GM23338 (cell line): ENCODE results near the gene TLCD4. TPM values are rescaled to one million over a fixed set of nuclear protein-coding genes. Genes with fewer than 3 reads are reported as not detected.

Experiments used
- ATAC-seq: fragments of 200-7000 bp; cut with Tn5 transposase; 3 replicates; pipeline ENCODE4 v1.9.1; 2020
- DNase-seq: peaks from one replicate; pipeline ENCODE4 v3.0.0-alpha.2; 2015; ENCODE audit warnings: low spot score
- H2AFZ ChIP-seq: fragments of 200-600 bp; sonication (generic); 2 replicates; pipeline ENCODE4 v1.8.0; 2016; ENCODE audit warnings: antibody characterized with exemption, mild to moderate bottlenecking, moderate library complexity
- H3F3A ChIP-seq: fragments of 200-600 bp; sonication (generic); replicated peaks from 2 replicates; pipeline ENCODE4 v1.8.0; 2017; ENCODE audit warnings: antibody characterized with exemption, mixed run types, low read depth
- H3K27ac ChIP-seq: fragments of 200-600 bp; sonication (generic); 2 replicates; pipeline ENCODE4 v1.6.1; 2016; ENCODE audit warnings: low read depth
- H3K27me3 ChIP-seq: fragments of 200-600 bp; sonication (generic); 2 replicates; pipeline ENCODE4 v1.8.0; 2016; ENCODE audit warnings: mild to moderate bottlenecking, mixed run types, moderate library complexity; ENCODE audit not compliant: insufficient read depth
- H3K36me3 ChIP-seq: fragments of 200-600 bp; sonication (generic); 2 replicates; pipeline ENCODE4 v1.8.0; 2016; ENCODE audit warnings: mild to moderate bottlenecking; ENCODE audit not compliant: insufficient read depth
- H3K4me1 ChIP-seq: fragments of 200-600 bp; sonication (generic); 2 replicates; pipeline ENCODE4 v1.8.0; 2016; ENCODE audit warnings: mild to moderate bottlenecking, moderate library complexity; ENCODE audit not compliant: insufficient read depth
- H3K4me2 ChIP-seq: fragments of 200-600 bp; sonication (generic); 2 replicates; pipeline ENCODE4 v1.7.1; 2017; ENCODE audit warnings: mixed run types
- H3K4me3 ChIP-seq: fragments of 200-600 bp; sonication (generic); 2 replicates; pipeline ENCODE4 v1.6.1; 2016; ENCODE audit warnings: mixed run types
- H3K79me2 ChIP-seq: fragments of 200-600 bp; sonication (generic); replicated peaks from 2 replicates; pipeline ENCODE4 v1.8.0; 2017; ENCODE audit warnings: mild to moderate bottlenecking; ENCODE audit not compliant: insufficient read depth
- H3K9me2 ChIP-seq: fragments of 200-600 bp; sonication (generic); 2 replicates; pipeline ENCODE4 v1.8.0; 2017; ENCODE audit not compliant: insufficient read depth
- H4K20me1 ChIP-seq: fragments of 200-600 bp; sonication (generic); replicated peaks from 2 replicates; pipeline ENCODE4 v1.8.0; 2017; ENCODE audit warnings: mild to moderate bottlenecking; ENCODE audit not compliant: insufficient read depth
- H3K27ac Mint-ChIP-seq: 2 replicates; pipeline ENCODE4 v1.8.0; 2020; ENCODE audit warnings: inconsistent platforms, mild to moderate bottlenecking, moderate library complexity, mixed read lengths
- H3K27me3 Mint-ChIP-seq: 3 replicates; pipeline ENCODE4 v1.8.0; 2022; ENCODE audit warnings: low read depth, mild to moderate bottlenecking, moderate library complexity, mixed read lengths, inconsistent platforms; ENCODE audit not compliant: insufficient read depth, poor library complexity
- H3K36me3 Mint-ChIP-seq: 3 replicates; pipeline ENCODE4 v1.8.0; 2021; ENCODE audit warnings: low read depth, mild to moderate bottlenecking, inconsistent platforms, moderate library complexity, mixed read lengths
- H3K4me1 Mint-ChIP-seq: 3 replicates; pipeline ENCODE4 v1.8.0; 2020; ENCODE audit warnings: mild to moderate bottlenecking, inconsistent platforms, mixed read lengths
- H3K4me3 Mint-ChIP-seq: 3 replicates; pipeline ENCODE4 v1.8.0; 2021; ENCODE audit warnings: moderate library complexity, mild to moderate bottlenecking, inconsistent platforms, mixed read lengths
- H3K9me3 Mint-ChIP-seq: 3 replicates; pipeline ENCODE4 v1.8.0; 2020; ENCODE audit warnings: moderate library complexity, mild to moderate bottlenecking, inconsistent platforms, mixed read lengths
- CREB1 ChIP-seq: fragments of 250-450 bp; sonication (Bioruptor Pico); IDR thresholded peaks from 2 replicates; pipeline ENCODE4 v1.5.0; 2020; ENCODE audit warnings: low read depth, mild to moderate bottlenecking, moderate library complexity
- EZH2phosphoT487 ChIP-seq: fragments of 200-600 bp; sonication (generic); IDR thresholded peaks from one replicate; pipeline ENCODE4 v1.8.1; 2018; ENCODE audit warnings: antibody characterized with exemption; ENCODE audit not compliant: unreplicated experiment
- JUNB ChIP-seq: IDR thresholded peaks from one replicate; pipeline ENCODE4 v1.6.1; 2016; ENCODE audit warnings: antibody characterized with exemption; ENCODE audit not compliant: unreplicated experiment
- NANOG ChIP-seq: IDR thresholded peaks from 2 replicates; pipeline ENCODE4 v1.6.1; 2016; ENCODE audit warnings: antibody characterized with exemption, borderline replicate concordance
- POLR2AphosphoS5 ChIP-seq: IDR thresholded peaks from 2 replicates; pipeline ENCODE4 v1.6.1; 2016; ENCODE audit warnings: antibody characterized with exemption, low read depth
- STAT1 ChIP-seq: IDR thresholded peaks from one replicate; pipeline ENCODE4 v1.6.1; 2016; ENCODE audit warnings: antibody characterized with exemption; ENCODE audit not compliant: unreplicated experiment
- ZNF114 ChIP-seq: fragments of 250-450 bp; sonication (Bioruptor Pico); IDR thresholded peaks from 2 replicates; pipeline ENCODE4 v1.5.0; 2020; ENCODE audit warnings: mild to moderate bottlenecking, moderate library complexity
- polyA plus RNA-seq: library from polyadenylated mRNA; unstranded; fragments of >200 nt; fragmentation: Nextera tagmentation; extraction: Ambion mirVana; gene quantifications from 2 replicates; pipeline ENCODE4 v1.2.1, GENCODE V29; 2016
- total RNA-seq: library from RNA; depleted of rRNA; stranded (reverse); fragments of >200 nt; shearing (Covaris generic); gene quantifications from 2 replicates; pipeline ENCODE4 v1.2.3, GENCODE V29; 2014
- TF ChIP-seq, protein P1 (sequence below): fragments of 250-450 bp; sonication (Bioruptor Pico); IDR thresholded peaks from 2 replicates; pipeline ENCODE4 v1.5.0; 2020; ENCODE audit warnings: mild to moderate bottlenecking, moderate library complexity
- TF ChIP-seq, protein P2 (sequence below): IDR thresholded peaks from 2 replicates; pipeline ENCODE4 v1.6.1; 2016; ENCODE audit warnings: antibody characterized with exemption
- TF ChIP-seq, protein P3 (sequence below), 2 experiments: fragments of 200-600 bp in 1 of 2; sonication (generic) in 1 of 2; conservative IDR thresholded peaks; 2 replicates each; pipeline versions ENCODE4 v1.5.1 to v1.6.1; 2016 to 2017; ENCODE audit warnings: antibody characterized with exemption in 2 of 2, low read depth in 2 of 2, mild to moderate bottlenecking in 2 of 2, moderate library complexity in 1 of 2

TLCD4 gene
- total and polyA plus RNA-seq, 2 experiments from 2014 or later: 3.5 to 4.2 TPM

DNA sequence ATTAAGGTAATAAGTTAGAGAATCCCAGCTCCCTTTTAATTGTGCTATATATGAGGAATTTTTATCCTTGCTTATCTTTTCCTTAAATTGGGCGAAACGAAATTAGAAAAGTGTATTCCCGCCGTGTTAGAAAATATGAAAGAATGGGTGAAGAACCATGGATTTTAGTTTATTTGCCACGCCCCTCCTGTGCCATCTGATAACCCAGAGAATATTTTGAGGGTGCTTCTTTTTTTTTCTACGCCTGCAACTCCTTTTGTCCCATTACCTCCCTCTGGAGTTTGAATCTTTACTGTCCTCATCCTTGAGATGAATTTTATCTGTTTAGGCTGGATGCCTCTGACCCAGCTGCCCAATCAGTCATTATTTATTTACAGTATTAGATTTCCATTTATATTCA, 1.6 kb downstream of the TLCD4 start (continued):
- TF ChIP-seq, protein P1, sequence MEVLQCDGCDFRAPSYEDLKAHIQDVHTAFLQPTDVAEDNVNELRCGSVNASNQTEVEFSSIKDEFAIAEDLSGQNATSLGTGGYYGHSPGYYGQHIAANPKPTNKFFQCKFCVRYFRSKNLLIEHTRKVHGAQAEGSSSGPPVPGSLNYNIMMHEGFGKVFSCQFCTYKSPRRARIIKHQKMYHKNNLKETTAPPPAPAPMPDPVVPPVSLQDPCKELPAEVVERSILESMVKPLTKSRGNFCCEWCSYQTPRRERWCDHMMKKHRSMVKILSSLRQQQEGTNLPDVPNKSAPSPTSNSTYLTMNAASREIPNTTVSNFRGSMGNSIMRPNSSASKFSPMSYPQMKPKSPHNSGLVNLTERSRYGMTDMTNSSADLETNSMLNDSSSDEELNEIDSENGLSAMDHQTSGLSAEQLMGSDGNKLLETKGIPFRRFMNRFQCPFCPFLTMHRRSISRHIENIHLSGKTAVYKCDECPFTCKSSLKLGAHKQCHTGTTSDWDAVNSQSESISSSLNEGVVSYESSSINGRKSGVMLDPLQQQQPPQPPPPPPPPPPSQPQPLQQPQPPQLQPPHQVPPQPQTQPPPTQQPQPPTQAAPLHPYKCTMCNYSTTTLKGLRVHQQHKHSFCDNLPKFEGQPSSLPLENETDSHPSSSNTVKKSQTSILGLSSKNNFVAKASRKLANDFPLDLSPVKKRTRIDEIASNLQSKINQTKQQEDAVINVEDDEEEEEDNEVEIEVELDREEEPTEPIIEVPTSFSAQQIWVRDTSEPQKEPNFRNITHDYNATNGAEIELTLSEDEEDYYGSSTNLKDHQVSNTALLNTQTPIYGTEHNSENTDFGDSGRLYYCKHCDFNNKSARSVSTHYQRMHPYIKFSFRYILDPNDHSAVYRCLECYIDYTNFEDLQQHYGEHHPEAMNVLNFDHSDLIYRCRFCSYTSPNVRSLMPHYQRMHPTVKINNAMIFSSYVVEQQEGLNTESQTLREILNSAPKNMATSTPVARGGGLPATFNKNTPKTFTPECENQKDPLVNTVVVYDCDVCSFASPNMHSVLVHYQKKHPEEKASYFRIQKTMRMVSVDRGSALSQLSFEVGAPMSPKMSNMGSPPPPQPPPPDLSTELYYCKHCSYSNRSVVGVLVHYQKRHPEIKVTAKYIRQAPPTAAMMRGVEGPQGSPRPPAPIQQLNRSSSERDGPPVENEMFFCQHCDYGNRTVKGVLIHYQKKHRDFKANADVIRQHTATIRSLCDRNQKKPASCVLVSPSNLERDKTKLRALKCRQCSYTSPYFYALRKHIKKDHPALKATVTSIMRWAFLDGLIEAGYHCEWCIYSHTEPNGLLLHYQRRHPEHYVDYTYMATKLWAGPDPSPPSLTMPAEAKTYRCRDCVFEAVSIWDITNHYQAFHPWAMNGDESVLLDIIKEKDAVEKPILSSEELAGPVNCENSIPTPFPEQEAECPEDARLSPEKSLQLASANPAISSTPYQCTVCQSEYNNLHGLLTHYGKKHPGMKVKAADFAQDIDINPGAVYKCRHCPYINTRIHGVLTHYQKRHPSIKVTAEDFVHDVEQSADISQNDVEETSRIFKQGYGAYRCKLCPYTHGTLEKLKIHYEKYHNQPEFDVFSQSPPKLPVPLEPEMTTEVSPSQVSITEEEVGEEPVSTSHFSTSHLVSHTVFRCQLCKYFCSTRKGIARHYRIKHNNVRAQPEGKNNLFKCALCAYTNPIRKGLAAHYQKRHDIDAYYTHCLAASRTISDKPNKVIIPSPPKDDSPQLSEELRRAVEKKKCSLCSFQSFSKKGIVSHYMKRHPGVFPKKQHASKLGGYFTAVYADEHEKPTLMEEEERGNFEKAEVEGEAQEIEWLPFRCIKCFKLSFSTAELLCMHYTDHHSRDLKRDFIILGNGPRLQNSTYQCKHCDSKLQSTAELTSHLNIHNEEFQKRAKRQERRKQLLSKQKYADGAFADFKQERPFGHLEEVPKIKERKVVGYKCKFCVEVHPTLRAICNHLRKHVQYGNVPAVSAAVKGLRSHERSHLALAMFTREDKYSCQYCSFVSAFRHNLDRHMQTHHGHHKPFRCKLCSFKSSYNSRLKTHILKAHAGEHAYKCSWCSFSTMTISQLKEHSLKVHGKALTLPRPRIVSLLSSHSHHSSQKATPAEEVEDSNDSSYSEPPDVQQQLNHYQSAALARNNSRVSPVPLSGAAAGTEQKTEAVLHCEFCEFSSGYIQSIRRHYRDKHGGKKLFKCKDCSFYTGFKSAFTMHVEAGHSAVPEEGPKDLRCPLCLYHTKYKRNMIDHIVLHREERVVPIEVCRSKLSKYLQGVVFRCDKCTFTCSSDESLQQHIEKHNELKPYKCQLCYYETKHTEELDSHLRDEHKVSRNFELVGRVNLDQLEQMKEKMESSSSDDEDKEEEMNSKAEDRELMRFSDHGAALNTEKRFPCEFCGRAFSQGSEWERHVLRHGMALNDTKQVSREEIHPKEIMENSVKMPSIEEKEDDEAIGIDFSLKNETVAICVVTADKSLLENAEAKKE (CRISPR knock-in tag): no peak

DNA sequence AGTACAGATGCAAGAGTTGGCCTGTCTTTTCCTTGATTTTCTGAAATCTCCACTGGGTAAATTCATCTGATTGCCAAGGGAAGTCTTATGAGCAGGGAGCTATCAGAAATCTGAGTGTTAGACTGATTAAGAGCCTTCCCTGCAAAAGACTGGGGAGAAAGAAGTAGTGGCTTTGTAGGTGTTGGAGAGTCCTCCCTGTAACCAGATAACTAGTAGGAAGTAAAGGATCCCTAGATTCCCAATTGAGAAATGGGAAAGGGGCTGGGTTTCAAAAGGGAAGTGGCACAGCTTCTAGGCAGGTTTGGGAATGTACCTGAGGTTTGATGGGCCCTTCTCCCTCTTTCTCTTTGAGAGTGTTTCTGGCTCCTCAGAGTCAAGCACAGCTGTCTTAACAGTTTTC, 2.1 kb downstream of the TLCD4 start:
- no peak for DNase-seq
- H3K4me1 ChIP-seq: peaks cover 17% of the 10 kb centered on the region
- no peak overlapping the region for H3K27ac ChIP-seq
- Mint-ChIP-seq H3K4me1 (peaks cover 17% of the 10 kb centered on the region), H3K9me3 (no peaks in the 10 kb centered on the region), H3K36me3 (no peaks in the 10 kb centered on the region), H3K4me3 (peak overlapping the region; percentile 83; the same call in 1 of the 3 replicates), H3K27me3 (peaks cover 13% of the 10 kb centered on the region), H3K27ac (no peak overlapping the region)
- H2AFZ ChIP-seq: no peak overlapping the region
- H3K36me3 ChIP-seq: no peaks in the 10 kb centered on the region
- H4K20me1 ChIP-seq: no peaks in the 10 kb centered on the region; the same call in 1 of the 2 replicates
- no peak for ATAC-seq
- H3K4me2 ChIP-seq: peak overlapping the region; percentile 90
- H3K4me3 ChIP-seq: peak overlapping the region; percentile 93; the same call in 1 of the 2 replicates
- H3F3A ChIP-seq: peaks cover 4% of the 10 kb centered on the region; the same call in 1 of the 2 replicates
- H3K9me2 ChIP-seq: no peaks in the 10 kb centered on the region
- peaks cover 15% of the 10 kb centered on the region for H3K27me3 ChIP-seq
- H3K79me2 ChIP-seq: peaks cover 6% of the 10 kb centered on the region; the same call in 1 of the 2 replicates
- TF ChIP-seq, protein P2, sequence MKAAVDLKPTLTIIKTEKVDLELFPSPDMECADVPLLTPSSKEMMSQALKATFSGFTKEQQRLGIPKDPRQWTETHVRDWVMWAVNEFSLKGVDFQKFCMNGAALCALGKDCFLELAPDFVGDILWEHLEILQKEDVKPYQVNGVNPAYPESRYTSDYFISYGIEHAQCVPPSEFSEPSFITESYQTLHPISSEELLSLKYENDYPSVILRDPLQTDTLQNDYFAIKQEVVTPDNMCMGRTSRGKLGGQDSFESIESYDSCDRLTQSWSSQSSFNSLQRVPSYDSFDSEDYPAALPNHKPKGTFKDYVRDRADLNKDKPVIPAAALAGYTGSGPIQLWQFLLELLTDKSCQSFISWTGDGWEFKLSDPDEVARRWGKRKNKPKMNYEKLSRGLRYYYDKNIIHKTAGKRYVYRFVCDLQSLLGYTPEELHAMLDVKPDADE: no peak
- TF ChIP-seq, protein P3, sequence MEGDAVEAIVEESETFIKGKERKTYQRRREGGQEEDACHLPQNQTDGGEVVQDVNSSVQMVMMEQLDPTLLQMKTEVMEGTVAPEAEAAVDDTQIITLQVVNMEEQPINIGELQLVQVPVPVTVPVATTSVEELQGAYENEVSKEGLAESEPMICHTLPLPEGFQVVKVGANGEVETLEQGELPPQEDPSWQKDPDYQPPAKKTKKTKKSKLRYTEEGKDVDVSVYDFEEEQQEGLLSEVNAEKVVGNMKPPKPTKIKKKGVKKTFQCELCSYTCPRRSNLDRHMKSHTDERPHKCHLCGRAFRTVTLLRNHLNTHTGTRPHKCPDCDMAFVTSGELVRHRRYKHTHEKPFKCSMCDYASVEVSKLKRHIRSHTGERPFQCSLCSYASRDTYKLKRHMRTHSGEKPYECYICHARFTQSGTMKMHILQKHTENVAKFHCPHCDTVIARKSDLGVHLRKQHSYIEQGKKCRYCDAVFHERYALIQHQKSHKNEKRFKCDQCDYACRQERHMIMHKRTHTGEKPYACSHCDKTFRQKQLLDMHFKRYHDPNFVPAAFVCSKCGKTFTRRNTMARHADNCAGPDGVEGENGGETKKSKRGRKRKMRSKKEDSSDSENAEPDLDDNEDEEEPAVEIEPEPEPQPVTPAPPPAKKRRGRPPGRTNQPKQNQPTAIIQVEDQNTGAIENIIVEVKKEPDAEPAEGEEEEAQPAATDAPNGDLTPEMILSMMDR (conservative IDR thresholded peaks at IDR 0.05; ENCODE audit: low read depth in 2 of 2): no peak
- TF ChIP-seq POLR2AphosphoS5: no peak
- no peak for TF ChIP-seq CREB1
- no peak for TF ChIP-seq NANOG
- no peak for TF ChIP-seq JUNB
- TF ChIP-seq STAT1: no peak
- TF ChIP-seq ZNF114 (CRISPR knock-in tag): no peak
- TF ChIP-seq EZH2phosphoT487: no peak
